Endothelial cell of umbilical vein (primary cell): ENCODE measurements around the gene SCN1B.

Experiments
- CTCF ChIP-seq, 2 donors: IDR thresholded peaks; 1 replicate in 1 of 2; 2 replicates in 1 of 2; pipeline ENCODE4 v1.5.1; 2011; ENCODE audit warnings: low read length in 2 of 2, mild to moderate bottlenecking in 2 of 2, moderate library complexity in 2 of 2, control low read depth in 1 of 2, inconsistent platforms in 1 of 2, low read depth in 1 of 2; ENCODE audit not compliant: insufficient read depth in 1 of 2; ENCODE audit errors: extremely low read depth in 1 of 2
- EZH2 ChIP-seq: IDR thresholded peaks from 2 replicates; pipeline ENCODE4 v1.6.1; 2012; ENCODE audit warnings: borderline replicate concordance, low read depth, mild to moderate bottlenecking, moderate library complexity, low read length, inconsistent platforms; ENCODE audit not compliant: severe bottlenecking
- POLR2A ChIP-seq: IDR thresholded peaks from 2 replicates; pipeline ENCODE4 v1.6.1; 2012; ENCODE audit warnings: low read depth, mild to moderate bottlenecking, control low read depth, low read length
- POLR2AphosphoS5 ChIP-seq: IDR thresholded peaks from 2 replicates; pipeline ENCODE4 v1.6.1; 2012; ENCODE audit warnings: low read depth, mild to moderate bottlenecking, control low read depth, low read length, moderate library complexity; ENCODE audit not compliant: insufficient read depth

DNA sequence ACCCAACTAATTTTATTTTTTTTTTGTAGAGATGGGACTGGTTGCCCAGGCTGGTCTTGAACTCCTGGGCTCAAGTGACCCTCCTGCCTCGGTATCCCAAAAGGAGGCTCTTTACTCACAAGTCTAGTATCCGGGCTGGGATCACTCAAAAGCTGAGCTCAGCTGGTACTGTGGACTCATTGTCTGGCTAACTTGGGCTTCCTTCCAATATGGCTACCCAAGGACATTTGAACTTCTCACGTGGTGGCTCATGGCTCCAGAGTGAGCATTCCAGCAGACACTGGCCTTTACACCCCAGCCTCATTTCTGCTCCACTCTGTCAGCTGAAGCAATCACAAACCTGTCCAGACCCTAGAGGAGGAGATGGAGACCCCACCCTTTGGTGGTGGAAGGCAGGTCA, 40.2 kb downstream of the SCN1B start:
- TF ChIP-seq POLR2AphosphoS5: no peak
- no peak for TF ChIP-seq CTCF (IDR thresholded peaks at IDR 0.05; ENCODE audit: extremely low read depth in 1 of 2, insufficient read depth in 1 of 2, low read depth in 1 of 2, low read length in 2 of 2)
- TF ChIP-seq EZH2: no peak
- no peak for TF ChIP-seq POLR2A
